K562 (cell line): ENCODE data around the gene GPC2. TPM values are rescaled to one million over a fixed set of nuclear protein-coding genes. Genes with fewer than 3 reads are reported as not detected.

Experiments
- ARID2 ChIP-seq: fragments of 450-650 bp; IDR thresholded peaks from 2 replicates; pipeline ENCODE4 v1.6.1; 2017; ENCODE audit warnings: antibody characterized with exemption, mild to moderate bottlenecking
- GATA2 ChIP-seq: sonication (generic); formaldehyde crosslinking; IDR thresholded peaks from 2 replicates; pipeline ENCODE4 v1.4.0; 2020; ENCODE audit warnings: mild to moderate bottlenecking, missing genetic modification reagents
- MAZ ChIP-seq, 2 experiments: fragments of 450-650 bp in 1 of 2; sonication (generic) in 1 of 2; formaldehyde crosslinking; IDR thresholded peaks in 1 of 2; conservative IDR thresholded peaks in 1 of 2; 2 replicates each; pipeline versions ENCODE4 v1.4.0 to v1.5.0; 2020; ENCODE audit warnings: mild to moderate bottlenecking in 1 of 2, missing genetic modification reagents in 1 of 2
- MCM5 ChIP-seq: fragments of 450-650 bp; IDR thresholded peaks from 2 replicates; pipeline ENCODE4 v1.6.1; 2016; ENCODE audit warnings: low read depth
- MYC ChIP-seq, 2 experiments: fragments of 250-450 bp in 1 of 2; sonication (Bioruptor Pico) in 1 of 2; IDR thresholded peaks; 2 replicates each; pipeline versions ENCODE4 v1.5.1 to v1.6.1; 2012 to 2021; ENCODE audit warnings: low read depth in 2 of 2, borderline replicate concordance in 1 of 2, improper control_type of control experiment in 1 of 2, low read length in 1 of 2, mild to moderate bottlenecking in 1 of 2, moderate library complexity in 1 of 2
- NFE2 ChIP-seq: IDR thresholded peaks from 2 replicates; pipeline ENCODE4 v1.6.1; 2014; ENCODE audit warnings: antibody characterized with exemption, low read depth
- NR2F6 ChIP-seq: fragments of 450-650 bp; formaldehyde crosslinking; IDR thresholded peaks from 2 replicates; pipeline ENCODE4 v1.4.0; 2020; ENCODE audit warnings: mild to moderate bottlenecking
- PHF21A ChIP-seq: fragments of 450-650 bp; IDR thresholded peaks from 2 replicates; pipeline ENCODE4 v1.6.1; 2017; ENCODE audit warnings: low read depth, borderline replicate concordance
- PPARD ChIP-seq: fragments of 250-450 bp; sonication (Bioruptor Pico); IDR thresholded peaks from 2 replicates; pipeline ENCODE4 v1.8.0; 2022; ENCODE audit warnings: inconsistent platforms, mild to moderate bottlenecking, moderate library complexity
- ZNF217 ChIP-seq: sonication (generic); formaldehyde crosslinking; IDR thresholded peaks from 2 replicates; pipeline ENCODE4 v1.8.0; 2022; ENCODE audit warnings: mild to moderate bottlenecking, missing genetic modification reagents
- ZNF79 ChIP-seq: fragments of 250-450 bp; sonication (Bioruptor Pico); IDR thresholded peaks from 2 replicates; pipeline ENCODE4 v1.4.0; 2020; ENCODE audit warnings: low read depth, mild to moderate bottlenecking, moderate library complexity
- polyA plus RNA-seq, 8 experiments: library from polyadenylated mRNA; depleted of rRNA in 4 of 8; stranded (reverse) in 5 of 8; unstranded in 3 of 8; fragments of >200 nt; fragmentation: Nextera tagmentation in 2 of 8; fragmentation: Illumina TruSeq in 1 of 8; extraction: Ambion mirVana in 2 of 8; extraction: Trizol in 1 of 8; gene quantifications; 2 replicates each; pipeline versions ENCODE4 v1.2.1 to v1.2.3, GENCODE V29; 2011 to 2014; ENCODE audit warnings: inconsistent platforms in 1 of 8, missing spikeins in 1 of 8
- total RNA-seq, 7 experiments: library from RNA; depleted of rRNA in 6 of 7; stranded (reverse); fragments of >200 nt in 6 of 7; fragmentation: Illumina TruSeq in 2 of 7; extraction: Trizol in 2 of 7; gene quantifications; 2 replicates each; pipeline versions ENCODE4 v1.2.1 to v1.2.3, GENCODE V29; 2011 to 2021; ENCODE audit warnings: low replicate concordance in 1 of 7
- TF ChIP-seq, protein P1 (sequence below): fragments of 250-450 bp; sonication (Bioruptor Pico); IDR thresholded peaks from 2 replicates; pipeline ENCODE4 v1.8.0; 2022; ENCODE audit warnings: moderate library complexity, mild to moderate bottlenecking, inconsistent platforms
- TF ChIP-seq, protein P2 (sequence below): fragments of 250-450 bp; sonication (Bioruptor Pico); IDR thresholded peaks from 2 replicates; pipeline ENCODE4 v1.8.0; 2021; ENCODE audit warnings: moderate library complexity, mild to moderate bottlenecking, inconsistent platforms
- TF ChIP-seq, protein P3 (sequence below): IDR thresholded peaks from 2 replicates; pipeline ENCODE4 v1.6.1; 2014; ENCODE audit warnings: antibody characterized with exemption
- TF ChIP-seq, protein P4 (sequence below): fragments of 450-650 bp; formaldehyde crosslinking; IDR thresholded peaks from 2 replicates; pipeline ENCODE4 v1.4.0; 2022; ENCODE audit warnings: missing genetic modification characterization
- TF ChIP-seq, protein P5 (sequence below): fragments of 450-650 bp; IDR thresholded peaks from 2 replicates; pipeline ENCODE4 v1.6.1; 2016; ENCODE audit warnings: borderline replicate concordance
- TF ChIP-seq, protein P6 (sequence below): IDR thresholded peaks from 2 replicates; pipeline ENCODE4 v1.6.1; 2012; ENCODE audit warnings: low read depth, low read length, improper control_type of control experiment, borderline replicate concordance
- TF ChIP-seq, protein P7 (sequence below): fragments of 250-450 bp; sonication (Bioruptor Pico); IDR thresholded peaks from 2 replicates; pipeline ENCODE4 v1.9.0; 2021; ENCODE audit warnings: mild to moderate bottlenecking

Gene GPC2
- total and polyA plus RNA-seq, 9 of the 15 experiments (the other 6 are each of a cell fraction or from before 2014, with no cell fraction given), result 0.06 to 7.7 (median 1.4) TPM; not detected in 1

DNA sequence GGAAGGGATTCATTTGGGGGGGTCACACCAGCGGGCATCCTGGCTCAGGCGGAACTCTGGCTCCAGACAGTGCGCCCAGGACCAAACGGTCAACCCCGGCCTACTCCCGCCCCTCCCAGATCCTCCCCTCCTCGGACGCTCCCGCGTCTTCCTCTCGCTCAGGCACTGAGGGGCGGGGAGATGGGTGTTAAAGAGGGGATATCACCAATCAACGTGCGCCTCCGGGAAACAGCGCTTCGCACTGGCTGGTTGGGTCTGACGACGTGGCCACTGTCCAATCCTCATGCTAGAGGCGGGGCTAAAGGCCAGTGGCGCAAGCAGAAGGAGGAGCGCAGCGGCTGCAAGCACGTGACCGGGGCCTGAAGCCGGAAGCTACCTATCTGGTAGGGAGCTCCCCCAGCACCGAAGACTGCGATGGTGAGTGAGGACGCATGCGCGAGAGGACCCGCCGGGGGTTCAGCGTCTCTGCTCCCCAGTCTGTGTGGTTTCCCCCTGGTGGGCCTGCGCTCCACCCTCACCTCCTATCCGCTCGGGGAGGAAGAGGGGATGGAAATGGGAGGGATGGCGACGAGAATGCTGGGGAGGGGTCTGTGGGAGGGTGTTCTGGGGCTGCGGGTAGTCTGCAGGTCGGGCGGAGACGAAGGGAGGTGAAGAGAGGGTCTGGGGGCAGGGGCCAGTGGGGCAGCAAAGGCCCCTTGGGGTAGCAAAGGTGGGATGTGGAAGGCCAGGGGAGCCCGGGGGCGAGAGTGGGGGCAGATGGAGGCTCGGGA lies 28.4 kb downstream of the GPC2 start, which contains the start of gene LAMTOR4 (continued):
- TF ChIP-seq MAZ (CRISPR knock-in tag; conservative IDR thresholded peaks at IDR 0.05 in 1 of 2, IDR thresholded peaks at IDR 0.05 in 1 of 2) (peak; percentile 88 to 97), ZNF79 (no peak), MYC (IDR thresholded peaks at IDR 0.05; ENCODE audit: low read depth, low read length) (peak; percentile 87), MYC (CRISPR knock-in tag; IDR thresholded peaks at IDR 0.05; ENCODE audit: borderline replicate concordance, low read depth) (no peak), PHF21A (no peak), GATA2 (no peak), MCM5 (no peak), NFE2 (no peak), ARID2 (no peak), PPARD (no peak), ZNF217 (CRISPR knock-in tag) (no peak), NR2F6 (CRISPR knock-in tag) (no peak)
- TF ChIP-seq, protein P1, sequence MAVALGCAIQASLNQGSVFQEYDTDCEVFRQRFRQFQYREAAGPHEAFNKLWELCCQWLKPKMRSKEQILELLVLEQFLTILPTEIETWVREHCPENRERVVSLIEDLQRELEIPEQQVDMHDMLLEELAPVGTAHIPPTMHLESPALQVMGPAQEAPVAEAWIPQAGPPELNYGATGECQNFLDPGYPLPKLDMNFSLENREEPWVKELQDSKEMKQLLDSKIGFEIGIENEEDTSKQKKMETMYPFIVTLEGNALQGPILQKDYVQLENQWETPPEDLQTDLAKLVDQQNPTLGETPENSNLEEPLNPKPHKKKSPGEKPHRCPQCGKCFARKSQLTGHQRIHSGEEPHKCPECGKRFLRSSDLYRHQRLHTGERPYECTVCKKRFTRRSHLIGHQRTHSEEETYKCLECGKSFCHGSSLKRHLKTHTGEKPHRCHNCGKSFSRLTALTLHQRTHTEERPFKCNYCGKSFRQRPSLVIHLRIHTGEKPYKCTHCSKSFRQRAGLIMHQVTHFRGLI (CRISPR knock-in tag), result no peak
- TF ChIP-seq, protein P2, sequence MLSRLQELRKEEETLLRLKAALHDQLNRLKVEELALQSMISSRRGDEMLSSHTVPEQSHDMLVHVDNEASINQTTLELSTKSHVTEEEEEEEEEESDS (CRISPR knock-in tag), result no peak
- TF ChIP-seq, protein P3, sequence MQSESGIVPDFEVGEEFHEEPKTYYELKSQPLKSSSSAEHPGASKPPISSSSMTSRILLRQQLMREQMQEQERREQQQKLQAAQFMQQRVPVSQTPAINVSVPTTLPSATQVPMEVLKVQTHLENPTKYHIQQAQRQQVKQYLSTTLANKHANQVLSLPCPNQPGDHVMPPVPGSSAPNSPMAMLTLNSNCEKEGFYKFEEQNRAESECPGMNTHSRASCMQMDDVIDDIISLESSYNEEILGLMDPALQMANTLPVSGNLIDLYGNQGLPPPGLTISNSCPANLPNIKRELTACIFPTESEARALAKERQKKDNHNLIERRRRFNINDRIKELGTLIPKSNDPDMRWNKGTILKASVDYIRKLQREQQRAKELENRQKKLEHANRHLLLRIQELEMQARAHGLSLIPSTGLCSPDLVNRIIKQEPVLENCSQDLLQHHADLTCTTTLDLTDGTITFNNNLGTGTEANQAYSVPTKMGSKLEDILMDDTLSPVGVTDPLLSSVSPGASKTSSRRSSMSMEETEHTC, result peak; percentile 76; the same call in 1 of the 2 replicates
- TF ChIP-seq, protein P4, sequence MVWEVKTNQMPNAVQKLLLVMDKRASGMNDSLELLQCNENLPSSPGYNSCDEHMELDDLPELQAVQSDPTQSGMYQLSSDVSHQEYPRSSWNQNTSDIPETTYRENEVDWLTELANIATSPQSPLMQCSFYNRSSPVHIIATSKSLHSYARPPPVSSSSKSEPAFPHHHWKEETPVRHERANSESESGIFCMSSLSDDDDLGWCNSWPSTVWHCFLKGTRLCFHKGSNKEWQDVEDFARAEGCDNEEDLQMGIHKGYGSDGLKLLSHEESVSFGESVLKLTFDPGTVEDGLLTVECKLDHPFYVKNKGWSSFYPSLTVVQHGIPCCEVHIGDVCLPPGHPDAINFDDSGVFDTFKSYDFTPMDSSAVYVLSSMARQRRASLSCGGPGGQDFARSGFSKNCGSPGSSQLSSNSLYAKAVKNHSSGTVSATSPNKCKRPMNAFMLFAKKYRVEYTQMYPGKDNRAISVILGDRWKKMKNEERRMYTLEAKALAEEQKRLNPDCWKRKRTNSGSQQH (CRISPR knock-in tag), result peak; percentile 84
- TF ChIP-seq, protein P5, sequence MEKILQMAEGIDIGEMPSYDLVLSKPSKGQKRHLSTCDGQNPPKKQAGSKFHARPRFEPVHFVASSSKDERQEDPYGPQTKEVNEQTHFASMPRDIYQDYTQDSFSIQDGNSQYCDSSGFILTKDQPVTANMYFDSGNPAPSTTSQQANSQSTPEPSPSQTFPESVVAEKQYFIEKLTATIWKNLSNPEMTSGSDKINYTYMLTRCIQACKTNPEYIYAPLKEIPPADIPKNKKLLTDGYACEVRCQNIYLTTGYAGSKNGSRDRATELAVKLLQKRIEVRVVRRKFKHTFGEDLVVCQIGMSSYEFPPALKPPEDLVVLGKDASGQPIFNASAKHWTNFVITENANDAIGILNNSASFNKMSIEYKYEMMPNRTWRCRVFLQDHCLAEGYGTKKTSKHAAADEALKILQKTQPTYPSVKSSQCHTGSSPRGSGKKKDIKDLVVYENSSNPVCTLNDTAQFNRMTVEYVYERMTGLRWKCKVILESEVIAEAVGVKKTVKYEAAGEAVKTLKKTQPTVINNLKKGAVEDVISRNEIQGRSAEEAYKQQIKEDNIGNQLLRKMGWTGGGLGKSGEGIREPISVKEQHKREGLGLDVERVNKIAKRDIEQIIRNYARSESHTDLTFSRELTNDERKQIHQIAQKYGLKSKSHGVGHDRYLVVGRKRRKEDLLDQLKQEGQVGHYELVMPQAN, result peak; percentile 83; the same call in 1 of the 2 replicates
- TF ChIP-seq, protein P6, sequence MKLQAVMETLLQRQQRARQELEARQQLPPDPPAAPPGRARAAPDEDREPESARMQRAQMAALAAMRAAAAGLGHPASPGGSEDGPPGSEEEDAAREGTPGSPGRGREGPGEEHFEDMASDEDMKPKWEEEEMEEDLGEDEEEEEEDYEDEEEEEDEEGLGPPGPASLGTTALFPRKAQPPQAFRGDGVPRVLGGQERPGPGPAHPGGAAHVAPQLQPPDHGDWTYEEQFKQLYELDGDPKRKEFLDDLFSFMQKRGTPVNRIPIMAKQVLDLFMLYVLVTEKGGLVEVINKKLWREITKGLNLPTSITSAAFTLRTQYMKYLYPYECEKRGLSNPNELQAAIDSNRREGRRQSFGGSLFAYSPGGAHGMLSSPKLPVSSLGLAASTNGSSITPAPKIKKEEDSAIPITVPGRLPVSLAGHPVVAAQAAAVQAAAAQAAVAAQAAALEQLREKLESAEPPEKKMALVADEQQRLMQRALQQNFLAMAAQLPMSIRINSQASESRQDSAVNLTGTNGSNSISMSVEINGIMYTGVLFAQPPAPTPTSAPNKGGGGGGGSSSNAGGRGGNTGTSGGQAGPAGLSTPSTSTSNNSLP, result no peak
- TF ChIP-seq, protein P7, sequence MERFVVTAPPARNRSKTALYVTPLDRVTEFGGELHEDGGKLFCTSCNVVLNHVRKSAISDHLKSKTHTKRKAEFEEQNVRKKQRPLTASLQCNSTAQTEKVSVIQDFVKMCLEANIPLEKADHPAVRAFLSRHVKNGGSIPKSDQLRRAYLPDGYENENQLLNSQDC (CRISPR knock-in tag), result no peak
